IPS-11a (cell line): ENCODE measurements around the gene LIMD2.

Experiments used
- H3K4me3 ChIP-seq: one replicate; pipeline ENCODE4 v1.5.1; 2013; ENCODE audit warnings: low read depth, low read length, control low read depth

The LIMD2 gene

DNA sequence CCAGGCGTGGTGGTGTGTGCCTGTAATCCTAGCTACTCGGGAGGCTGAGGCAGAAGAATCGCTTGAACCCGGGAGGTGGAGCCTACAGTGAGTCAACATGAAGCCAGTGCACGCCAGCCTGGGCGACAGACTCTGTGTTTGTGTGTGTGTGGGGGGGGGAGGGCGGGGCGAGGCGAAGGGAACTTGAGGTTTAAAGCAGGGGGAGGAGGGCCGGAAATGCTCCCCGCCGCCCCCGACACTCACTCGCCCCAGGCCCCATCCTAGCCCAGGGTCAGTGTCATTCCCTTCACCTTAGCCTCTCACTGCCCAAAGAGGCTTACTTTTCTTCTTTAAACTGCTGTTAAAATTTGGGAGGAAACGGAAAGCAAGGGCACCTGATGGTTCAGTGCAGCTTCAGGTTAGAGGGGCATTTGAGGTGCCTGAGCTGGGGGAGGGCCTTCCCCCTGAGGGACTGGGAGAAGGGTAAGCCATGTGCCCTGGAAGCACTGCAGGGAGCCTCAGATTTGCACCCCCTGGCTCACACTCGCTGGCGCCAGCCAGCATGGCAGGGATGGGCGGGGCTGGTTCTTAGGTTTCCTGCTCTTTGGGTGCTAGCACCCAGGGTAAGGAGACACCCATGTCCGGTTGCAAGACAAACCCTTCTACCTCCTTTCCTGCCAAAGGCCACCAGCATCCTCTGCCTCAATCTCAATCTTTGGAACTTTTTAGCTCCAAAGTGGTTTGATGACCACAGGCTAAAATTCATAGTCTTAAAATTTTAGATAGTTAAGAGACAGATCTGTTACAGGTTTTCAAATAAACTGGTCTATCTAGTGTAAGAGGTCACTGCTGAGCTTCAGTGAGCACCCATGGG, 2.2 kb upstream of the LIMD2 start:
- H3K4me3 ChIP-seq, result no peak overlapping the region

DNA sequence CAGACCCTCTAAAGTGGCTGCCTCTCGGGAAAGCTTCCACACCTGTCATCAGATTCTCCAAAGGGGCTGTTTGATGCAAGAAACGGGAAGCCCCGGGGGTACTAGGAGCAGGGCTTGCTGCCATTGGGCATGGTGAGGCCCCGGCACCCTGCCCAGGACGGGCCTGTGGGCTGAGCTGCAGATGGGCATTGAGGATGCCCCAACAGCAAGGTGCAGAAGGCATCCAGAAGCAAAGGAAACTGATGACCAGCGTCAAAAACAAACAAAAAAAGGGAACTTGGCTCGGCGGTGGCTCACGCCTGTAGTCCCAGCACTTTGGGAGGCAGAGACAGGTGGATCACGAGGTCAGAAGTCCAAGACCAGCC, 1.5 kb upstream of the LIMD2 start:
- no peak overlapping the region for H3K4me3 ChIP-seq

DNA sequence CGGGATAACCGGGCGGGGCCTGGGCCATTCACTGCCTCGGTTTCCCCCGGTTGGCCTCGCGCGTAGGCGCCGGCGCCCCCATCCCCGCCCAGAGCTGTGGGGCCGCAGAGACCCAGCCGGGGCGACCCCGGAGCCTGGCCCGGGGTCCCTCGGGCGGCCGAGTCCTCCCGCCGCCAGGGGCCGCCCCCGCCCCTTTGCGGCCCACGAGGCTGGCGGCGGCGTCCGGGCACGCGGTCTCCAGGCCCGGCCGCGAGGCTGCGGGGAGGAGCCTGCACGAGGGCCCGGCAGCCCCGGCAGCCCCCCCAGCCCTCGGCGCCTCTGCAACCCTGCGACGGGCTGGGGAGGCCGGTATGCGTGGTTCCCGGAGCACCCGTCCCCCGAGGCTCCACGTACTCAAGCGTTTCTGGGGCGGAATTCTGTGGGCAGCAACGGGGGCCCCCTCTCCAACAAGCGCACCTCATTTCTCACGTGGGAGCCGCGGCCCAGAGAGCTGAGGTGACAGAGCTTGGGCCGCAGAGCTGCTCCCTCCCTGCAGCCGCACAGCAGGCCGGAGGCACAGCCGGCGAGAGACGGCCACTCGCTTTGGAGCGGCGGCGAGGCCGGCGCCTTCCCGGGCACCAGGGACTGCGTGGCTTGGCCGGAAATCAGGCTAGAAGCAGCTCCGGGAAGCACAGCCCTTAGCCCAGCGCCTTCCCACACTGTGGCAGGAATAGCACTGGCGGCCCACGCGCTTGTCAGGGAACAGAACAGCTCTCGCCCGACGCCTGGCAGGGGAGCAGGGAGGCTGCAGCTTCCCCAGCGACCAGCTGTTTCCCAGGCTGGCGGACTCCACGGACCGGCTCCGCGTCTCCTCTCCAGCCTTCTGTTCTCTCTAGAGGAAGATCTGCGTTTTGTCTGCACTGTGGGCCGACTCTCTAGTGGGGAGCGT, 867 bp upstream of the LIMD2 start:
- H3K4me3 ChIP-seq, result peak overlapping the region; percentile 37

DNA sequence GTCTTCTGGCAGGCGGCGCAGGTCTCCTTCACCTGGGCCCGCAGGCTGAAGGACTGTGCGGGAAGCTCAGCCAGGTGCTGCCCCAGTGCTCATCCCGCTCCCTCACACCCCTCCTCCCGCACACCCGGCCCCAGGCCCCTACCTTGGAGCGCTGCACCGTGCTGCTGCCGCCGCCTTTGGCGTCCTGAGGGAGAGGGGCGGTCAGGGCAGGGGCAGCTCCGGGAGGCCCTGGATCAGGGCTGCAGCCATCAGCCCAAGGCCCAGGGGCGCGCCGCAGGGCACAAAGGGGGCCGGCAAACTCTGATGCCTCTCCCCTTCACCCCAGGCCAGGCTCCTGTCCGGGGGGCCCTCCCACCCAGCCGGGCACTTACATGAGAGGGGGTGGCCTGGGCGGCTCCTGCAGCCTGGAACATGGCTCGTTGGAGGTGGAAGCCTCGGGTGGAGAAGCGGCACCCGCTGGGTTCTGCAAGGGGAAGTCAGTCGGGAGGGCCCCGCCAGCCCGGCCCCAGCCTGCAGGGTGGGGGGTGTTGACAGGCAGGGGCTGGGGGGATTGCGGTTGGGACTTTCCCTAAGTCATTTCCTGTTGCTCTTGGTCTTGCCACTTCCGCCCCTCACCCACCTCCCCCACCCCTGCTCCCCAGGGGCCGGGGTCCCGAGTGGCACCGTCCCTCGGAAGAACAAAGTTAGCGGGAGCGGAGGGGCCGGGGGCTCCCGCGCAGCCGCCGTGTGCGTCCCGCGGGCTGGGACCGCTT, 863 bp downstream of the LIMD2 start:
- peak overlapping the region; percentile 48 for H3K4me3 ChIP-seq

DNA sequence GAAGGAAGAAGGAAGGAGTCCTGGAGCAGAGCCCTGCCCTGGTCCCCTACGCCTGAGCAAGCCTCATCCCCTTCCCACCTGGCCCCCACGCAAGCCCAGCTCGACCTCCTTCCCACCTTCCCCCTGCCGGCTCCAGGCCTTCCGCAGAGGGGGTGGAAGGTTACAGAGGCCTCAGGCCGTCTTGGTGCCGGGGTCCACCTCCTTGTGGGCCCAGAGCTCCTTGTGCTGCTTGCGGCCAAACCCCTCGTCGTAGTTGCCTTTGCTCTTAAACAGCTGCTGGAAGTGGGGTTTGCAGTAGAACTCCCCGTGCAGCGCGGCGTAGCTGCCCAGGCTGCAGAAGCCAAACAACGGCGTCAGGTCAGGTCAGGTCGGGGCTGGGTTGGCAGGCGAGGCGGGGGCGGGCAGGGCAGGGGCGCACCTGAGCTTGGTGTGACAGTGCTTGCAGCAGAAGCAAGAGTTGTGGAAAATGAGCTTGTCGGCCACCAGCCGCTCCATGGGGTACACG, 1.5 kb downstream of the LIMD2 start:
- peak overlapping the region; percentile 48 for H3K4me3 ChIP-seq

DNA sequence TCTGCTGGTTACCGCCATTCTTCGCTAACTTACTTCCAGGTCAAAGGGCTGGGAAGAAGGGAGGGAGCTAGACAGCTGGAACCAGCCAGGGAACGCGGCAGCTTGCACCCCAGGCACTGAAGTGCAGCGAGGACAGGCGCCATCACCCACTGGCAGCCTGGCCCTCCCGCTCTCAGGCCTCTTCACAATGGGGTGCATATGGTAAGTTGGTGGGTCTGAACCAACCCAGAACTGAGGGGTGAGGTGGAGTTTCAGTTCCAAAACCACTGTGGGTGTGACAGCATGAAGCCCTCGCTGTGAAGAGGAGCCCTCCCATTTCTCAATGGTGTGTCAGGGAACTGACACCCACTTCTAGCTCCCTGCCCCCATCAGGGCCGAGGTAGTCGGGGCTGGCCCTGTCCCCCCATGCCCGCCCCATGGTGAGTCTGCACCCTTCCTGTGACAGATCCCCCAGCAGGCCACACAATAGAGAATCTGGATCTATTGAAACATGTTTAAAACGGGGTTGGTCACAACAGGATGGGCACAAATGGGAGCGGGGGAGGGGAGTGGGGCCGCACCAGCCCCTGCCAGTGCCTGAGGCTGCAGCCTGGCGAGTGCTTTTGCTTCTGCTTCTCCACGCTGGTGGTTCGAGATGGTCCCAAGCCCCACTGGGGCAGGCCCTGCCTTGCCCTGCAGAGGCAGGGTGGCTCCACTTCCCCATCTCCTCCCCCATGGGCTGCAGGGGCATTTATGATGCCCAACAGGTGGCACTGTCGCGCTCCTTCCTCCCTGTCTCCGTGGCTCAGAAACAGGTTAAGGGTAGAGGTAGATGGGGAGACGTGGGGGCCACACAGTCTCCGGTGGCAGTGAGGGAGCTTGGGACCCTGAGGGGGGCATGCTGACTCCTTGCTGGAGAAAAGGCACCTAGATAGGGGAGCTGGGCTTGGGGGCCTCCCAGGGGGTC, 2.3 kb downstream of the LIMD2 start:
- no peak overlapping the region for H3K4me3 ChIP-seq

DNA sequence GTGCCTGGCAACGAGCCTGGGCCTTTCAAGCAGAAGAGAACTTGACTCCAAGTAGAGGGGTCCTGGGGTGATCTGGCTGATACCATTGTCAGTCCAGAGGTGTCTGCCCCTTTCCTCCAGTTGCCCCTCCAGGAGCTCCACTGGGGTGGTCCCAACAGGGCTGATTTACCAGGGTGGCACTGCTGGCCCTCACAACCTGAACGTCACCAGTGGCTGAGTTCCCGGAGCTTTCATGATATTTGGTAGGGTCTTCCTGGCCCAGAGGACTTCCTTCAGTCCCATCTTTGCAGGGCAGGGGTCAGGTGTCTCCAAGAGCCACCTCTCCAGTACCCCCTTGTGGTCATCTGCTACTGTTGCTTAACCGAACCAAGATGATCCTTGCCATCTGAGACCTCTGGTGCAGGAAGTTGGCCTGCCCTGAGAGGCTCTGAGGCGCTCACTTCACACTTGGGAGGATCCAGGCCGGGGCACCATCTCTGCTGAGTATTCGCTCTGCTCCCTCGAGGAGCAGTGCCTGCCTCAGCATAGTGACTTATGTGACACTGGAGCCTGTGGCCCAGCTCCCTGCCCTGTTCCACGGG, 3.5 kb downstream of the LIMD2 start:
- H3K4me3 ChIP-seq, result no peak overlapping the region

DNA sequence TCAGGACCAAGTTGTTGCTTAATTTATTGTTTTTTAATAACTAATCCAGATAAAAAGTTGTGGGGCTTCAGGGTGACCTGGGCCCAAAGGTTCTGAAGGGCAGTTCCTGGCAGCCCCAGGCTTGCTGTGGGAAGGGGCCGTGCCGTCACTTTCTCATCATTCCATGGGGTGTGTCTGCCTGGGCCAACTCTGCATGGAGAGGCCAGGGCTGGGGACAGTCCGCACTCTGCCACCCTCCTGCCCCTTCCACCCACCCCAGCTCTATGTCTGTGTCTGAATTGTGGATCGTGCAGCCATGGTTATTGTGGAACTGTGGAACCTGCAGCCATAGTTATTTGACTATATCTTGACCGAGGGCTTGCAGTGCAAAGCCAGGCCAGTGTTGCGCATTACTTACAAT, 4.0 kb downstream of the LIMD2 start:
- no peak overlapping the region for H3K4me3 ChIP-seq

DNA sequence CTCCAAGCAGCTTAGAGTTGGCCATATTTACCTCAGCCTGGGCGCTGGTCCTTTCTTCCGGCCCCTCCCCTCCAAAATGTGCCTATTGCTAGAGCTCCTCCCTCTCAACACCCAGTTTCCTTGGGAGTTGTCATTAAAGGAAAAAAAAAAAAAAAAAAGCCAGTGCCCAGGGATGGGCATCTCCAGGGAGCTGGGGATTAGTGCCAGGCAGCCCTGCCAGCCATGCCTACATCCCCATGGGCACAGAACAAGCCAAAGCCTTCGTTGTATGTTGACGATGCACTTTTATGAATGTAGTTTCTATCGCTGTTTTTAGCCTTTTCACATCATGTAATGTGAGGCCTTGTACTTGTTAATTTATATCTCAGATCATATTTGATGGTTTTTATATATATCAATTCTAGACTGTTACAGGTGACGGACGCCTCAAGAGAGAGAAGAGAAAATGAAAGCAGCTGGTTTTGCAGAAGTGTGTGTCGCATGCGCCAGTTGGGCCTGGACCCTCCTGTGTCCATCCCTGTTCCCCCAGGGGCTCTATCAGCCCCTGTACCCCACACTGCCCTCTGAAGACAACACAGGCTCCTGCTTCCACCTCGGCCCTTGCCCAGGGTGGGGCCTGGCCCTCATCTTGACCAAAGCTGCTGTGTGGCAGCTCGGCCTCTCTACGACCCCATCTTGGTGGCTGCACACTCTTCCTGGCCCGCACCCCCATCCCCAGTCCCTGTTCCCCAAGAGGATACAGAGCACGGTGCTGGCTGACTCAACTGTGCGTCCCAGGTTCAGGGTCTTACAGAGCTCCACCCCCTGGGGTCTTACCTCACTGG, 4.8 kb downstream of the LIMD2 start:
- no peak overlapping the region for H3K4me3 ChIP-seq

DNA sequence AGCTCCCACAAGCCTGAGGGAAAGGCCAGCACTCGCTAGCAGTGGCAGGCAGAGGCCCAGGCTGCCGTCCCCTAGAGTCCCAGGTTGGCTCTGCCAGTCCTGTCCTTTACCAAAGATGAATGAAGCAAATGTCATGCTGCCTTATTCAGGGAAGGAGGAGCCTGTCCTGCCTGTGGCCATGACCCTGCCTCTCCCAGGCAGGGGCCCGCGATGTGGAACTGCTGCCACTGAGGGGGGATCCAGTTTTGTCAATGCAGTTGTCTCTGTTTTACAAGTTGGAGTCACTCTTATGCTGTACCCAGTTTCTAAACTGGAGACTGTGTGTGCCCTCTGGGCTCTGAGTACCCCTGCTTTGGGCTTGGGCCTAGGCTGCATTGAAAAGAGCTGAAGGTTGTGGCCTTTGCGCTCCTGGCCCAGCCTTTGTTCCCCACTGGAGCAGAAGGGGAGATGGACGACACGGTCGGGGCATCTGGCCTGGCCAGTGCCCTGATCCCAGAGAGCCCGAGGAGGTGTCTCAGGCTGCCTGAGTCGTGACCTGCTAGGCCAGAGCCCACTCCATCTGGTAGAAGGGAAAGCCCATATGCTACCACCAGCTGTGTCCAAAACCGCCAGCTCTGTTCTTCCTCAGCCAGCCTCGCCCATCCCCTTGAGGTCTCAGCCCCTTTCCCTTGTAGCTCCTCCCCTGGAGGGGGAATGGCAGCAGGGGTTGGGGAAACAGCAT, 5.5 kb downstream of the LIMD2 start:
- H3K4me3 ChIP-seq, result no peak overlapping the region

DNA sequence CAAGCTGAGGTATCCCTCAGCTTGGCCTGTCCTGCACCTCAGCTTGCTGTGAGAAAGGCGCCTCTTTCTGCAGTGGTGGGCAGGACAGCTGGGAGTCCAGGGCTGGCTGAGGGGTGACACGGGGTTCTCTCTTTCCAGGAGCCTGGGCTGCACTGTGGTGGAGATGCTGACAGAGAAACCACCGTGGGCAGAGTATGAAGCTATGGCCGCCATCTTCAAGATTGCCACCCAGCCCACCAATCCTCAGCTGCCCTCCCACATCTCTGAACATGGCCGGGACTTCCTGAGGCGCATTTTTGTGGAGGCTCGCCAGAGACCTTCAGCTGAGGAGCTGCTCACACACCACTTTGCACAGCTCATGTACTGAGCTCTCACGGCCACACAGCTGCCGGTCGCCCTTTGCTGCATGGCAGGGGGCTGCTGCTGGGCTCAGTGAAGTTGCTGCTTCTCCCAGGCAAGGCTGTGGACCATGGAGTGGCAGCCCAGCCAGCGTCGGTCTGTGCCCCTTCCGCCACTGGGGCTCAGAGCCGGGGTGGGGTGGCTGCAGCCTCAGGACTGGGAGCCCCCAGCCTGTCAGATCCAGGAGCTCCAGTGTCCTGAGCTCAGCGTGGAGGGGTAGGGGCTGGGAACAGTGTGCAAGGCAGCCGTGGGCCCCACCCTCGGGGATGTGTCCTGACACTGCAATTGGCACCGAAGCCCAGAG, 6.4 kb downstream of the LIMD2 start:
- no peak overlapping the region for H3K4me3 ChIP-seq

DNA sequence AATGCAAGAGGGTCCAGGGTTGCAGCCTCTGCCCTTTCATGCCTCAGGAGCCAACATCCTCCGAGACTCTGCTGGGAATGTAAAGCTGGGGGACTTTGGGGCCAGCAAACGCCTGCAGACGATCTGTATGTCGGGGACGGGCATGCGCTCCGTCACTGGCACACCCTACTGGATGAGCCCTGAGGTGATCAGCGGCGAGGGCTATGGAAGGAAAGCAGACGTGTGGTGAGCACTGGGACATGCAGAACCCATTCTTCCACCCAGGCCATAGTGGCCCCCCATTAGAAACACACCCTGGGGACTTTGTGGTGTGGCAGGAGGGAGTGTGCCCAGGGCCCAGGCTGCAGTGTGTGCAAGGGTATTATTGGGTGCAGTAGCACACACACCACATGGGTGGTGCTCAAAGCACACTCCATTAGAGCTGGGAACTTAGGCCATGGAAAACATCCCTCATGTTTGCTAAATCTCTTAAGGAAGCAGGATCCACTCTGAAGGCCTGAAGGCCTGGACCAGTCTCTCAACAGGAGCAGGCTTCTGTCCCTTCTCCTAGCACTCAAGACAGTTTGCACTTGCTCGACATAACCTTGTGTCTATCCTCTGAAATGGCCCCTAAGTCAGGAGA, 7.6 kb downstream of the LIMD2 start:
- no peak overlapping the region for H3K4me3 ChIP-seq

DNA sequence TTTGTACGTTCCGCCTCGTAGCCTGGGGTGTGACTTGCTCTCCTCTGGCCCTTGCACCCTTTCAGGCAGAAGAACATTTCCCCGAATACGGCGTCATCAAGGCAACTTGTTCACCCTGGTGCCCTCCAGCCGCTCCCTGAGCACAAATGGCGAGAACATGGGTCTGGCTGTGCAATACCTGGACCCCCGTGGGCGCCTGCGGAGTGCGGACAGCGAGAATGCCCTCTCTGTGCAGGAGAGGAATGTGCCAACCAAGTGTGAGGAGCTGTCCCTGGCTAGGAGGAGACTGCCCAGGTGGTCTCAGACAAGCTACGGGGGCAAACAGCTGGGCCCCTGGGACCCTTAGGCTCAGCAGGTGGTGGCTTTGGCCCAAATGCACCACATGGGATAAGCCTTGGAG, 10.4 kb downstream of the LIMD2 start:
- H3K4me3 ChIP-seq, result no peak overlapping the region

DNA sequence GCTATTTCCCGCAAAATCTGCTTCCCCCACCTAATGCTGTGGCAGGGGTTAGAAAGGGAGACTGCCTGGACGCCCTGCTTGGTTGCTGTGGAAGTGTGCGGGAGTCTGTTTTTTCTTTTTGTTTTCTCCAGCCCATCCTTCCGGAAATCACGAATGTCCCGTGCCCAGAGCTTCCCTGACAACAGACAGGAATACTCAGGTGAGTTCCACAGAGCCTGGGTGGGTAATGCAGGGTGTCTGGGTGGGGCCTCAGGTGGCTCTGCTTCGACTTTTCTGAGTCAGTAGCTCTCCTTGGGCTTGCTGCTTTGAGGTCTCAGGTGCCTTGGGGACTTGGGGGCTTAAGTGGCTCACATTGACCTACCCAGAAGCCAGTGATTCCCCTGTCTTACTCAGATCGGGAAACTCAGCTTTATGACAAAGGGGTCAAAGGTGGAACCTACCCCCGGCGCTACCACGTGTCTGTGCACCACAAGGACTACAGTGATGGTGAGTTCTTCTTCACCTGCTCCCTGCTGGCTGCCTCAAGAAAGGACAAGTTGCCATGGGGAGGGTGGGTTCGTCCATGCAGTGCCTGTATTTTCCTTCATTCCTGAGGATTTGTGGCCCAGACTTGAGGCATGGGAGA, 11.4 kb downstream of the LIMD2 start:
- H3K4me3 ChIP-seq, result no peak overlapping the region

DNA sequence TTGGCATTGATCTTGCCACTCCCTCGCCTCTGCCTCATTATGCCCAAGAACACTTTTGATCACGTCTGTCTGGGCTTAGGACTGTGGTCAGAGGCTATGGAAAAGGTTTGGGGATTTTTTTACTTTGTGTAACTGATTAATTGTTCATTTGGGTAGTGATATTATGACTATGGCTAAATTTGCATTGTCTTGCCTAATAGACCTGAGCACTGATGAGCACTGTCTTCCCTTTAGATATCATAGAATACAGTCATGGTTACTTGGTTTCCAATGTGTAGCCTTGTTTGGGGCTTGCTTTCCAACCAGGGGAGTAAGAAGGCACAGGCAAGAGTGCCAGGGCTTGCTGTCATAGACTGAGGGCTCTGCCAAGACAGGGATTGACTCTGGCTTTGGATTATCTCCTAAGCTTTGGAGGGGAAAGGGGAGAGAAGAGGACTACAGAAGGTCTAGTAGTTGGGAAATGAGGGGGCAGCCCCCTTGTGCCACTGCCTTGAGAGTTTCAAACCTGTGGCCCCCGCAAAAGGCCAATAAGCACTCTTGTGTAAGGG, 13.7 kb downstream of the LIMD2 start:
- no peak overlapping the region for H3K4me3 ChIP-seq

DNA sequence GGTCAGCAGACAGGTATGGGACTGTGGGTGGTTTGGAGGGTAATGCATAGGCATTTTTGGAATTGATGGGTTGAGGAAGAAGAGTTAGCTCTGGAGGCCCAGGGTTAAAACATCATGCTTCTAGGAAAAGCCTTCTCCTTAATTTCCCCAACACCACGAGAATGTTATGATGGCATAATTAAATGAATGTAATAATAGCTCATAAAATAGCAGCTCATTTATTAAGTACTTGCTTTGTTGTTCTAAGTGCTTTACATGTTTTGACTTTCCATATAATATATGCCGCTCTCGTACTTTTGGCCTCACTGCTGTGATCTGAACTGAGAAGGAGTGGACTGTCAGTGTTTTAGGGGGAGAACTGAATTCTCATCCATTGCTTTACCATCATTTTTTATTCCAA, 14.3 kb downstream of the LIMD2 start:
- no peak overlapping the region for H3K4me3 ChIP-seq
